OCI-LY7 (cell line): ENCODE measurements around the gene HNRNPA1L2.

Source experiments
- EZH2phosphoT487 ChIP-seq: fragments of 200-600 bp; sonication (generic); IDR thresholded peaks from 2 replicates; pipeline ENCODE4 v1.6.1; 2018; ENCODE audit warnings: low read depth, borderline replicate concordance, mild to moderate bottlenecking, mixed run types, antibody characterized with exemption, low read length, moderate library complexity, mixed read lengths
- TF ChIP-seq, protein P1 (sequence below): fragments of 200-600 bp; sonication (generic); conservative IDR thresholded peaks from 2 replicates; pipeline ENCODE4 v1.5.1; 2014; ENCODE audit warnings: mild to moderate bottlenecking, antibody characterized with exemption, low read length, moderate library complexity, mixed read lengths

- TF ChIP-seq, protein P1, sequence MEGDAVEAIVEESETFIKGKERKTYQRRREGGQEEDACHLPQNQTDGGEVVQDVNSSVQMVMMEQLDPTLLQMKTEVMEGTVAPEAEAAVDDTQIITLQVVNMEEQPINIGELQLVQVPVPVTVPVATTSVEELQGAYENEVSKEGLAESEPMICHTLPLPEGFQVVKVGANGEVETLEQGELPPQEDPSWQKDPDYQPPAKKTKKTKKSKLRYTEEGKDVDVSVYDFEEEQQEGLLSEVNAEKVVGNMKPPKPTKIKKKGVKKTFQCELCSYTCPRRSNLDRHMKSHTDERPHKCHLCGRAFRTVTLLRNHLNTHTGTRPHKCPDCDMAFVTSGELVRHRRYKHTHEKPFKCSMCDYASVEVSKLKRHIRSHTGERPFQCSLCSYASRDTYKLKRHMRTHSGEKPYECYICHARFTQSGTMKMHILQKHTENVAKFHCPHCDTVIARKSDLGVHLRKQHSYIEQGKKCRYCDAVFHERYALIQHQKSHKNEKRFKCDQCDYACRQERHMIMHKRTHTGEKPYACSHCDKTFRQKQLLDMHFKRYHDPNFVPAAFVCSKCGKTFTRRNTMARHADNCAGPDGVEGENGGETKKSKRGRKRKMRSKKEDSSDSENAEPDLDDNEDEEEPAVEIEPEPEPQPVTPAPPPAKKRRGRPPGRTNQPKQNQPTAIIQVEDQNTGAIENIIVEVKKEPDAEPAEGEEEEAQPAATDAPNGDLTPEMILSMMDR = no peak
- no peak for TF ChIP-seq EZH2phosphoT487
Observed at GRCh38 chr13:52650731-52651130, 8.5 kb downstream of the HNRNPA1L2 start.
